ENCODE measurements around the gene ATP6V0B.

DNA sequence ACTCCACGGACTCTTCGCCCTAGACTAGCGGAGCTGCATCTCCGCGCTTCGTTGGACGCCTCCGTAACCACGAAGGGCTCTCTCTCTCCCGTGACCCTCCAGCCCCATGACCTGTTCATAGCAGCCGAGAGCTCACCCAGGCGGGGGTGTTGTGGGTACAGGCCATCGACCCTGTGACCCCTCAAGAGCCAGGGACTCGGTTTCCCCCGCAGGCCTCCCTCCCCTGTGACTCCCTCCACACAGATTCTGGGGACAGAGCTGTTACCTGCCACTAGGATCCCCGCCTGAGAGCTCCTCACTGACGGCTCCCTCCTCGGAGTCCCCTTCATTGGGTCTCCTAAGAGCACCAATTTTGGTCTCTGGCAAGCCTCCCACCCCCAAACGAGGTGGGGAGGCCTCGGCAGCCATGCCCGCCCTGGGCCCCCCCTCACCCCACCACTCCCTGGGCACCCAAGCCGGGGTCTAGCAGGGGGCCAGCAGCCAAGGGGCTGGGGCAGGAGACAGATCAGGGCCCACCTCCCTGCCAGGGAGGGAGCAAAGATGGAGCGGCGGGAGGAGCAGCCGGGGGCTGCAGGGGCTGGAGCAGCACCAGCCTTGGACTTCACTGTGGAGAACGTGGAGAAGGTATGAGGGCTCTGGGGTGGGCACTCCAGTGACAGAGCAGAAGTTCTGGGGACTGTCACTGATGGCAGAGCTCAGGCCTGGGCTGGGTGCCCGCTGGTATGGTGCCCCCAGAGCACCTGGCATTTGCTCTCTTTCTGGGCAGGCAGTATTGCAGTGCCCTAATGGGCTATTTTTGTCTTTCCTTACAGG lies 27.5 kb upstream of the ATP6V0B start:
- TF ChIP-seq POLR2A (IDR thresholded peaks at IDR 0.05; ENCODE audit: low read depth, low read length) = no peak
- TF ChIP-seq TAF1 (IDR thresholded peaks at IDR 0.05; ENCODE audit: low read depth, low read length) = no peak; the same call in 1 of the 2 replicates
- no peak for TF ChIP-seq POLR2AphosphoS5 (IDR thresholded peaks at IDR 0.05; ENCODE audit: low read depth, low read length)
